Smooth muscle cell (in vitro differentiated cells): ENCODE data around the gene GNLY. TPM values are rescaled to one million over a fixed set of nuclear protein-coding genes. Genes with fewer than 3 reads are reported as not detected.
"Not testable (repeated sequence)": the region's sequence is repeated elsewhere in the genome, so short reads cannot be mapped to it uniquely, and the experiment has no call there.

Experiments used
- DNase-seq: peaks from one replicate; lab custom pipeline; 2025; ENCODE audit not compliant: unreplicated experiment; lab: John Stamatoyannopoulos, UW
- H2AFZ ChIP-seq: fragments of 200-600 bp; sonication (generic); 2 replicates; pipeline ENCODE4 v1.6.0; 2016; ENCODE audit warnings: antibody characterized with exemption, low read depth, mild to moderate bottlenecking
- H3F3A ChIP-seq: fragments of 200-600 bp; sonication (generic); 2 replicates; pipeline ENCODE4 v1.6.0; 2017; ENCODE audit warnings: antibody characterized with exemption, low read depth
- H3K27ac ChIP-seq: fragments of 200-600 bp; sonication (generic); 2 replicates; pipeline ENCODE4 v1.5.1; 2016; ENCODE audit warnings: low read depth, mild to moderate bottlenecking
- H3K27me3 ChIP-seq: fragments of 200-600 bp; sonication (generic); 2 replicates; pipeline ENCODE4 v1.6.1; 2016; ENCODE audit warnings: low read depth, mild to moderate bottlenecking
- H3K36me3 ChIP-seq: fragments of 200-600 bp; sonication (generic); 2 replicates; pipeline ENCODE4 v1.5.1; 2016; ENCODE audit warnings: low read depth
- H3K4me1 ChIP-seq: fragments of 200-600 bp; sonication (generic); 2 replicates; pipeline ENCODE4 v1.5.1; 2016; ENCODE audit warnings: low read depth
- H3K4me2 ChIP-seq: fragments of 200-600 bp; sonication (generic); 2 replicates; pipeline ENCODE4 v1.6.0; 2016; ENCODE audit warnings: mild to moderate bottlenecking
- H3K4me3 ChIP-seq: fragments of 200-600 bp; sonication (generic); 2 replicates; pipeline ENCODE4 v1.5.1; 2016; ENCODE audit warnings: mild to moderate bottlenecking
- H3K79me2 ChIP-seq: fragments of 200-600 bp; sonication (generic); 2 replicates; pipeline ENCODE4 v1.6.0; 2016; ENCODE audit warnings: low read depth, mild to moderate bottlenecking
- H3K9ac ChIP-seq: fragments of 200-600 bp; sonication (generic); 2 replicates; pipeline ENCODE4 v1.6.0; 2016; ENCODE audit warnings: low read depth
- H3K9me3 ChIP-seq: fragments of 200-600 bp; sonication (generic); replicated peaks from 2 replicates; pipeline ENCODE4 v1.5.1; 2016; ENCODE audit warnings: low read depth
- H4K20me1 ChIP-seq: fragments of 200-600 bp; sonication (generic); 2 replicates; pipeline ENCODE4 v1.6.0; 2016; ENCODE audit warnings: low read depth
- CTCF ChIP-seq: fragments of 200-600 bp; sonication (generic); IDR thresholded peaks from 2 replicates; pipeline ENCODE4 v1.5.1; 2017; ENCODE audit warnings: borderline replicate concordance, mild to moderate bottlenecking, antibody characterized with exemption; ENCODE audit not compliant: insufficient read depth, poor library complexity, severe bottlenecking
- WGBS: methylation state at CpG from one replicate; pipeline ENCODE4 v1.1.7; 2016; ENCODE audit warnings: low lambda C conversion rate; 5-methylcytosine and 5-hydroxymethylcytosine counted together
- polyA plus RNA-seq: library from polyadenylated mRNA; unstranded; fragments of >200 nt; fragmentation: Nextera tagmentation; extraction: Ambion mirVana; gene quantifications from 2 replicates; pipeline ENCODE4 v1.2.1, GENCODE V29; 2016
- total RNA-seq: library from RNA; depleted of rRNA; stranded (reverse); fragments of >200 nt; gene quantifications from 2 replicates; pipeline ENCODE4 v1.2.3, GENCODE V29; 2014

The GNLY gene
- total and polyA plus RNA-seq, 2 experiments from 2014 or later: not detected

GRCh38 chr2:85711578-85712060 is 17.5 kb downstream of the GNLY start:
- no peak for TF ChIP-seq CTCF
- Histone ChIP-seq H2AFZ (no peak overlapping the region), H4K20me1 (no peaks in the 10 kb centered on the region), H3K4me2 (no peak overlapping the region), H3K9me3 (no peaks in the 10 kb centered on the region), H3K27ac (no peak overlapping the region), H3F3A (no peaks in the 10 kb centered on the region), H3K4me1 (no peaks in the 10 kb centered on the region), H3K9ac (no peak overlapping the region), H3K79me2 (no peaks in the 10 kb centered on the region), H3K4me3 (no peak overlapping the region), H3K36me3 (no peaks in the 10 kb centered on the region), H3K27me3 (peaks cover 4% of the 10 kb centered on the region)
- WGBS: 100% methylated on average over 8 of the region's 8 CpGs
- DNase-seq: no peak

- Histone ChIP-seq H3K4me3 (no peak overlapping the region), H3K9me3 (no peaks in the 10 kb centered on the region), H3K27ac (no peak overlapping the region), H3K4me1 (peaks cover 6% of the 10 kb centered on the region), H3F3A (no peaks in the 10 kb centered on the region), H3K9ac (no peak overlapping the region), H3K79me2 (no peaks in the 10 kb centered on the region), H3K27me3 (peaks cover 4% of the 10 kb centered on the region), H3K4me2 (no peak overlapping the region), H3K36me3 (no peaks in the 10 kb centered on the region), H4K20me1 (no peaks in the 10 kb centered on the region), H2AFZ (no peak overlapping the region)
- TF ChIP-seq CTCF: no peak
- no peak for DNase-seq
- 86% methylated on average over 15 of the region's 15 CpGs for WGBS
These were observed 18.2 kb downstream of the GNLY start for GRCh38 chr2:85712336-85712735.

- H2AFZ ChIP-seq: no peak overlapping the region
- H3K4me3 ChIP-seq: no peak overlapping the region
- H3K4me2 ChIP-seq: no peak overlapping the region
- H3F3A ChIP-seq: no peaks in the 10 kb centered on the region
- DNase-seq: no peak
- H3K36me3 ChIP-seq: no peaks in the 10 kb centered on the region
- H3K27ac ChIP-seq: no peak overlapping the region
- no peaks in the 10 kb centered on the region for H4K20me1 ChIP-seq
- peaks cover 12% of the 10 kb centered on the region for H3K4me1 ChIP-seq
- H3K79me2 ChIP-seq: no peaks in the 10 kb centered on the region
- H3K9ac ChIP-seq: no peak overlapping the region
- no peak for TF ChIP-seq CTCF
- H3K27me3 ChIP-seq: peaks cover 2% of the 10 kb centered on the region
- no peaks in the 10 kb centered on the region for H3K9me3 ChIP-seq
- WGBS: 72% methylated on average over 9 of the region's 9 CpGs
These were observed 18.9 kb downstream of the GNLY start for GRCh38 chr2:85712849-85713612.

GRCh38 chr2:85713836-85714235 is 19.7 kb downstream of the GNLY start:
- Histone ChIP-seq H2AFZ (no peak overlapping the region), H3K36me3 (no peaks in the 10 kb centered on the region), H3F3A (no peaks in the 10 kb centered on the region), H3K79me2 (no peaks in the 10 kb centered on the region), H3K27me3 (no peaks in the 10 kb centered on the region), H4K20me1 (no peaks in the 10 kb centered on the region), H3K4me3 (no peak overlapping the region), H3K27ac (no peak overlapping the region), H3K4me2 (no peak overlapping the region), H3K4me1 (peaks cover 12% of the 10 kb centered on the region), H3K9me3 (no peaks in the 10 kb centered on the region), H3K9ac (no peak overlapping the region)
- TF ChIP-seq CTCF: no peak
- whole genome bisulfite sequencing: 97% methylated on average over 5 of the region's 5 CpGs
- no peak for DNase-seq

GRCh38 chr2:85714421-85714820 is 20.3 kb downstream of the GNLY start:
- not testable (repeated sequence) for H2AFZ ChIP-seq, H3K27me3 ChIP-seq, DNase-seq, H3K9me3 ChIP-seq, H3K27ac ChIP-seq, H4K20me1 ChIP-seq, H3F3A ChIP-seq, H3K36me3 ChIP-seq, H3K4me2 ChIP-seq, H3K4me3 ChIP-seq, H3K9ac ChIP-seq, H3K79me2 ChIP-seq
- WGBS: 95% methylated on average over 7 of the region's 7 CpGs
- peaks cover 12% of the 10 kb centered on the region for H3K4me1 ChIP-seq
